ENCODE measurements around the gene PLA2R1. TPM values are rescaled to one million over a fixed set of nuclear protein-coding genes. Genes with fewer than 3 reads are reported as not detected.

PLA2R1 gene
- total RNA-seq, 3 donors from 2014 or later, result 12.5 to 49.9 (median 27.9) TPM

- Histone ChIP-seq H3K4me1 (no peaks in the 10 kb centered on the region), H3K4me3 (no peak overlapping the region), H3K27ac (no peak overlapping the region), H3K36me3 (no peaks in the 10 kb centered on the region), H3K27me3 (no peaks in the 10 kb centered on the region), H3K9me3 (no peaks in the 10 kb centered on the region)
- intact Hi-C loops (cut with DNase I; ENCODE audit: low total_unique reads), result no loop called here
- no peak for DNase-seq (ENCODE audit: low spot score in 2 of 2)
- TF ChIP-seq POLR2A (IDR thresholded peaks at IDR 0.05) (no peak), POLR2AphosphoS5 (IDR thresholded peaks at IDR 0.05) (no peak), CTCF (IDR thresholded peaks at IDR 0.05) (no peak)
These were observed 63.5 kb downstream of the PLA2R1 start for GRCh38 chr2:159998961-159999360.

DNA sequence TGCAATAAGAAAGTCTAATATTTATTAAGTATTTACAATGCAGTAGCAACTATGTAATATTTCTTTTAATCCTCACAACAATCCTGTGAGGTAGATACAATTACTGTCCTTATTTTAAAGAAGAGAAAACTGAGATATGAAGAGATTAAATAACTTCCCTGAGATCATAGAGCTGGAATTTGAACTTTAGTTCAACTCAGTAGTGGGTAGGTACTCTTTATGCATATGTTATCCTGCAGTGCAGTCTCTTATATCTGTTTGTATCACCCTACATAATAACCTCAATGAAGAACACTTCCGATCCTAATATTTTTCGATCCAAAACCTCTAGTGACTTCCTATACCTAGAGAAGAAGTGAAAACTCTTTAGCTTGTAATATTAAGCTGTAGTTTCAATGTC, 64.2 kb downstream of the PLA2R1 start:
- H3K36me3 ChIP-seq, result no peaks in the 10 kb centered on the region
- H3K9me3 ChIP-seq, result no peaks in the 10 kb centered on the region
- DNase-seq (ENCODE audit: low spot score in 2 of 2), result no peak
- TF ChIP-seq POLR2A (IDR thresholded peaks at IDR 0.05) (no peak), POLR2AphosphoS5 (IDR thresholded peaks at IDR 0.05) (no peak), CTCF (IDR thresholded peaks at IDR 0.05) (no peak)
- H3K4me1 ChIP-seq, result no peaks in the 10 kb centered on the region
- H3K27me3 ChIP-seq, result no peaks in the 10 kb centered on the region
- no peak overlapping the region for H3K4me3 ChIP-seq
- no peak overlapping the region for H3K27ac ChIP-seq
- intact Hi-C loops (cut with DNase I; ENCODE audit: low total_unique reads), result no loop called here

- Histone ChIP-seq H3K27me3 (no peaks in the 10 kb centered on the region), H3K4me3 (no peak overlapping the region), H3K36me3 (no peaks in the 10 kb centered on the region), H3K9me3 (no peaks in the 10 kb centered on the region), H3K4me1 (no peaks in the 10 kb centered on the region), H3K27ac (no peak overlapping the region)
- TF ChIP-seq POLR2AphosphoS5 (IDR thresholded peaks at IDR 0.05) (no peak), POLR2A (IDR thresholded peaks at IDR 0.05) (no peak), CTCF (IDR thresholded peaks at IDR 0.05) (no peak)
- no peak for DNase-seq (ENCODE audit: low spot score in 2 of 2)
- intact Hi-C loops (cut with DNase I; ENCODE audit: low total_unique reads), result no loop called here
These were observed 65.4 kb downstream of the PLA2R1 start for GRCh38 chr2:159996792-159997546.

DNA sequence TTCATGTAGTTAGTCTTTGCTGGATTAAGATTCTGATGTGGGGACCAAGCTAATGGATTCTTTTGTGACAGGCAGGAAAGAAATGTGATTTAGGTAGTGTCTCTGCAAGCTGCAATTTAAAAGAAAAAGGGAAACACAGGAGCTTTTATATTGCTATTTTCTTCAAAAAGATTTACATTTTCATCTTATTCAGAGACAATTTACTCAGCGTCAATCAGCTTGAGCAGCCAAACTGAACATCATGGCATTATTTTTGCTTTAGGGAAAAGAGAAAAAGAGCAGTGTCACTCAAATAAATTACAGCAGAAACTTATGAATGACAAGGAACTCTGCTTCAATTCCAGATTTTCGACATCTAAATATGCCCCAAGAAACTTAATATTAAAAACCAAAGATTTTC, 67.4 kb downstream of the PLA2R1 start:
- no peak for DNase-seq (ENCODE audit: low spot score in 2 of 2)
- Histone ChIP-seq H3K9me3 (no peaks in the 10 kb centered on the region), H3K27ac (no peak overlapping the region), H3K4me3 (no peak overlapping the region), H3K4me1 (no peaks in the 10 kb centered on the region), H3K27me3 (no peaks in the 10 kb centered on the region), H3K36me3 (no peaks in the 10 kb centered on the region)
- TF ChIP-seq CTCF (IDR thresholded peaks at IDR 0.05) (no peak), POLR2AphosphoS5 (IDR thresholded peaks at IDR 0.05) (no peak)
- intact Hi-C loops (cut with DNase I; ENCODE audit: low total_unique reads), result no loop called here

GRCh38 chr2:159989249-159989648, 73.2 kb downstream of the PLA2R1 start:
- no peak overlapping the region for H3K27ac ChIP-seq
- H3K27me3 ChIP-seq, result no peaks in the 10 kb centered on the region
- no peaks in the 10 kb centered on the region for H3K9me3 ChIP-seq
- no peak for DNase-seq (ENCODE audit: low spot score in 2 of 2)
- no peaks in the 10 kb centered on the region for H3K4me1 ChIP-seq
- TF ChIP-seq POLR2A (IDR thresholded peaks at IDR 0.05) (no peak), CTCF (IDR thresholded peaks at IDR 0.05) (no peak), POLR2AphosphoS5 (IDR thresholded peaks at IDR 0.05) (no peak)
- H3K36me3 ChIP-seq, result no peaks in the 10 kb centered on the region
- no peak overlapping the region for H3K4me3 ChIP-seq
- intact Hi-C loops (cut with DNase I; ENCODE audit: low total_unique reads), result loop anchor here (10.0 kb wide), 1 partner anchor 116 kb away; no protein-coding TSS in a partner anchor
